ENCODE data around the gene APOL1.

GRCh38 chr22:36289406-36289870 lies 36.5 kb downstream of the APOL1 start:
- no peak for TF ChIP-seq CTCF (IDR thresholded peaks at IDR 0.05; ENCODE audit: low read depth, low read length, poor library complexity, severe bottlenecking)
- no peak for TF ChIP-seq EZH2phosphoT487 (IDR thresholded peaks at IDR 0.05; ENCODE audit: borderline replicate concordance, low read length)
